ENCODE results near the gene KRTAP19-5.
"Not testable (repeated sequence)": the region's sequence is repeated elsewhere in the genome, so short reads cannot be mapped to it uniquely, and the experiment has no call there.

KRTAP19-5 gene

GRCh38 chr21:30502041-30502440 is at the start of gene KRTAP19-5:
Gene KRTAP19-5 (minus strand): TSS chr21:30502141. CDS start chr21:30502090, 51 bp downstream.
- Mint-ChIP-seq H3K4me1 (ENCODE audit: low read depth) (no peaks in the 10 kb centered on the region), H3K9me3 (ENCODE audit: low read depth) (no peaks in the 10 kb centered on the region), H3K27me3 (no peaks in the 10 kb centered on the region), H3K27ac (no peak within 1 kb of the TSS), H3K4me3 (no peak within 1 kb of the TSS), H3K36me3 (no peaks in the 10 kb centered on the region)

GRCh38 chr21:30541764-30542163 is 39.8 kb upstream of the KRTAP19-5 start, which contains the start of gene KRTAP19-6:
Gene KRTAP19-6 (minus strand): TSS chr21:30541864. CDS start chr21:30541833, 31 bp downstream.
- H3K9me3 Mint-ChIP-seq (ENCODE audit: low read depth): peaks cover 4% of the 10 kb centered on the region
- H3K4me1 Mint-ChIP-seq (ENCODE audit: low read depth): no peaks in the 10 kb centered on the region
- no peaks in the 10 kb centered on the region for H3K27me3 Mint-ChIP-seq
- no peaks in the 10 kb centered on the region for H3K36me3 Mint-ChIP-seq
- H3K4me3 Mint-ChIP-seq: no peak within 1 kb of the TSS
- no peak within 1 kb of the TSS for H3K27ac Mint-ChIP-seq

- Mint-ChIP-seq H3K27ac (no peak overlapping the region), H3K4me1 (ENCODE audit: low read depth) (no peaks in the 10 kb centered on the region), H3K4me3 (no peak overlapping the region), H3K36me3 (no peaks in the 10 kb centered on the region), H3K27me3 (peaks cover 1% of the 10 kb centered on the region), H3K9me3 (ENCODE audit: low read depth) (peaks cover 5% of the 10 kb centered on the region)
These were observed 16.9 kb upstream of the KRTAP19-5 start for GRCh38 chr21:30518876-30519275.

DNA sequence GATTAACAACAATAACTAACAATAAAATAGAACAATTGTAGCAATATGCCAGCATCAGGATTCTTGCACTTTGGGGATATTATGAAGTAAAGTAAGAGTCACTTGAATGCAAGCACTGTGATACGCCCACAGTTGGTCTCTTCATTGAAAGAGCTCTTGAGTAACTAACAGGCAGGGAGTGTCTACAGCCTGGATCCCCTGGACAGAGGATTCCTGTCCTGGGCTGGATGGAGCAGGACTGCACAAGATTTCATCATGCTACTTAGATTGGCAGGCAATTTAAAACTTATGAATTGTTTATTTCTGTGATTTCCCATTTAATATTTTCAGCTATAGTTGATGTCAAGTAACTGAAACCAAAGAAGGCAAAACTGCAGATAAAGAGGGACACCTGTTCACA is 13.7 kb upstream of the KRTAP19-5 start:
- H3K27ac Mint-ChIP-seq: no peak overlapping the region
- peaks cover 5% of the 10 kb centered on the region for H3K9me3 Mint-ChIP-seq (ENCODE audit: low read depth)
- H3K36me3 Mint-ChIP-seq: no peaks in the 10 kb centered on the region
- no peak overlapping the region for H3K4me3 Mint-ChIP-seq
- no peaks in the 10 kb centered on the region for H3K4me1 Mint-ChIP-seq (ENCODE audit: low read depth)
- peaks cover 1% of the 10 kb centered on the region for H3K27me3 Mint-ChIP-seq

GRCh38 chr21:30505621-30506205 is 3.8 kb upstream of the KRTAP19-5 start:
- H3K27me3 Mint-ChIP-seq; H3K27ac Mint-ChIP-seq; H3K4me3 Mint-ChIP-seq; H3K4me1 Mint-ChIP-seq (ENCODE audit: low read depth); H3K36me3 Mint-ChIP-seq; H3K9me3 Mint-ChIP-seq (ENCODE audit: low read depth): not testable (repeated sequence)

DNA sequence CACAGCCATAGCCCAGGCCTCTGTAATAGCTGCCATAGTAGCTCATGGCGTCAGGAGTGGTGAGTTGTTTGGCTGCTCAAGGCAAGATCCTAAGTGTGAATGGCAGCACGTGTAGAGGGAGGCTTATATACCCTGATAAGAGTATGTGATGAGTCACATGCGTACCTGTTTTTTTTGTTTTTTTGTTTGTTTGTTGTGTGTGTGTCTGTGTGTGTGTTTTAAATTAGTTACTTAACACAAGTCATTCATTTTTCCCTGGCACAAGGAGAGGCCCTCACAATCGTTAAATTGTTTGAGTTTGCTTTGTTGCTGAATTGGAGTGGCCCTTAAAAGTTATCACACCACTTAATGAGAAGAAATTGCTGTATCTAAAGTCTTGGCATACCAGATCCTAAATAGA is 4.9 kb downstream of the KRTAP19-5 start, which contains the start of gene KRTAP19-4:
Gene KRTAP19-4, minus strand, starts transcription at position 101 of the 400 bp plus-strand sequence. Its CDS starts 55 bp downstream, at position 46.
- Mint-ChIP-seq H3K9me3 (ENCODE audit: low read depth) (no peaks in the 10 kb centered on the region), H3K27ac (no peak within 1 kb of the TSS), H3K4me1 (ENCODE audit: low read depth) (no peaks in the 10 kb centered on the region), H3K36me3 (no peaks in the 10 kb centered on the region), H3K4me3 (no peak within 1 kb of the TSS), H3K27me3 (no peaks in the 10 kb centered on the region)

- H3K4me1 Mint-ChIP-seq (ENCODE audit: low read depth): no peaks in the 10 kb centered on the region
- H3K36me3 Mint-ChIP-seq: no peaks in the 10 kb centered on the region
- no peak within 1 kb of the TSS for H3K27ac Mint-ChIP-seq
- H3K27me3 Mint-ChIP-seq: no peaks in the 10 kb centered on the region
- H3K4me3 Mint-ChIP-seq: no peak within 1 kb of the TSS
- peaks cover 6% of the 10 kb centered on the region for H3K9me3 Mint-ChIP-seq (ENCODE audit: low read depth)
These were observed 9.9 kb downstream of the KRTAP19-5 start, which contains the start of gene KRTAP19-3 for GRCh38 chr21:30491963-30492428. Gene KRTAP19-3 (minus strand): TSS chr21:30492013. CDS start chr21:30491957, 56 bp downstream.

DNA sequence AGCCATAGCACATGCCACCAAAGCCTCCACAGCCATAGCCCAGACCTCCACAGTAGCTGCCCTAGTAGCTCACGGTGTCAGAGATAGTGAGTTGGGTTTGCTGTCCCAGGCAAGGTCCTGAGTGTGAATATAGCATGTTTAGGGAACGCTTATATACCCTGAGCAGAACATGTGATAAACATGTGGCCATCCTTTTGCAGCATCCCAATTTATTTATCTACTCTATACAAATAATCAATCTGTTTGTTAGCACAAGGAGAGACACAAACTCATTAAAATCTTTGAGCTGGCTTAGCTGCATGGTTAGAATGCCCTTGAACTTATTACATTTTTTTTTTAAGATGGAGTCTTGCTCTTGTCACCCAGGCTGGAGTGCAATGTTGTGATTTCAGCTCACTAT is 14.6 kb downstream of the KRTAP19-5 start, which contains the start of gene KRTAP19-2:
Gene KRTAP19-2, minus strand, starts transcription at position 101 of the 400 bp plus-strand sequence. Its CDS starts 88 bp downstream, at position 13.
- H3K9me3 Mint-ChIP-seq (ENCODE audit: low read depth): peaks cover 13% of the 10 kb centered on the region

DNA sequence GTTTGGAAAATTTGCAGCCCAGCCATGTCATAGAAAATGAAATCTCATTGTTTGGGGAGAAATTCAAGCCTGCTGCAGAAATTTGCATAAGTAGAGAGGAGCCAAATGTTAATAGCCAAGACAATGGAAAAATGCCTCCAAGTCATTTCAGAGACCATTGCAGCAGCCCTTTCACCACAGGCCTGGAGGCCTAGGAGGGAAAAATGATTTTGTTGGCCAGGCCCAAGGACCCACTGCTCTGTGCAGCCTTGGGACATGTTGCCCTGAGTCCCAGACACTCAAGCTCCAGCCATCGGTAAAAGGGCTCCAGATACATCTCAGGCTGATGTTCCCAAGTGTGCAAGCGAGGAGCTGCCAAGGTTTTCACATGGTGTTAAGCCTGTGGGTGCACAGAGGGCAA is 15.8 kb downstream of the KRTAP19-5 start:
- no peaks in the 10 kb centered on the region for H3K4me1 Mint-ChIP-seq (ENCODE audit: low read depth)
- peaks cover 13% of the 10 kb centered on the region for H3K9me3 Mint-ChIP-seq (ENCODE audit: low read depth)
- no peaks in the 10 kb centered on the region for H3K27me3 Mint-ChIP-seq
- no peaks in the 10 kb centered on the region for H3K36me3 Mint-ChIP-seq
- no peak overlapping the region for H3K4me3 Mint-ChIP-seq
- no peak overlapping the region for H3K27ac Mint-ChIP-seq

More for the DNA sequence above, 14.6 kb downstream of the KRTAP19-5 start, which contains the start of gene KRTAP19-2:
- Mint-ChIP-seq H3K27ac (no peak within 1 kb of the TSS), H3K4me3 (no peak within 1 kb of the TSS), H3K36me3 (no peaks in the 10 kb centered on the region), H3K4me1 (ENCODE audit: low read depth) (no peaks in the 10 kb centered on the region), H3K27me3 (no peaks in the 10 kb centered on the region)

GRCh38 chr21:30482130-30482529 is 19.8 kb downstream of the KRTAP19-5 start:
- H3K4me3 Mint-ChIP-seq: no peak overlapping the region
- no peak overlapping the region for H3K27ac Mint-ChIP-seq
- no peaks in the 10 kb centered on the region for H3K36me3 Mint-ChIP-seq
- peaks cover 2% of the 10 kb centered on the region for H3K27me3 Mint-ChIP-seq
- no peaks in the 10 kb centered on the region for H3K4me1 Mint-ChIP-seq (ENCODE audit: low read depth)
- H3K9me3 Mint-ChIP-seq (ENCODE audit: low read depth): peaks cover 7% of the 10 kb centered on the region

DNA sequence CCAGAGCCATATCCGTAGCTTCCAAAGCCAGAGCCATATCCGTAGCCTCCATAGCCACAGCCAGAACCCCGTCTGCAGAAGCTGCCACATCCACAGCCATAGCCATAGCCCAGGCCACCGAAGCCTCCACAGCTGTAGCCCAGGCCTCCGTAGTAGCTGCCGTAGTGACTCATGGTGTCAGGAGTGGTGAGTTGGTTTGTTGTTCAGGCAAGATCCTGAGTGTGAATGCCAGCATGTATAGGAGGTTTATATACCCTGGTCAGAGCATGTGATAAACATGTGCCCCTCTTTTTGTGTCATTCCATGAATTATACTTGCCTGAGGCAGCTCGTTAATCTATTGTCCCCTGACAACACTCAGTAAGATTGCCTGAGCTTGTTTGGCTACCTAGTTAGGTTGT is 21.8 kb downstream of the KRTAP19-5 start, which contains the start of gene KRTAP19-1:
Gene KRTAP19-1, minus strand, starts transcription at position 223 of the 400 bp plus-strand sequence. Its CDS starts 50 bp downstream, at position 173.
- Mint-ChIP-seq H3K27ac (no peak within 1 kb of the TSS), H3K4me1 (ENCODE audit: low read depth) (no peaks in the 10 kb centered on the region), H3K36me3 (no peaks in the 10 kb centered on the region), H3K27me3 (peaks cover 2% of the 10 kb centered on the region), H3K9me3 (ENCODE audit: low read depth) (no peaks in the 10 kb centered on the region), H3K4me3 (no peak within 1 kb of the TSS)

- Mint-ChIP-seq H3K27me3 (peaks cover 2% of the 10 kb centered on the region), H3K36me3 (no peaks in the 10 kb centered on the region), H3K4me3 (no peak overlapping the region), H3K27ac (no peak overlapping the region), H3K4me1 (ENCODE audit: low read depth) (no peaks in the 10 kb centered on the region), H3K9me3 (ENCODE audit: low read depth) (no peaks in the 10 kb centered on the region)
These were observed 22.7 kb downstream of the KRTAP19-5 start for GRCh38 chr21:30479259-30479658.

DNA sequence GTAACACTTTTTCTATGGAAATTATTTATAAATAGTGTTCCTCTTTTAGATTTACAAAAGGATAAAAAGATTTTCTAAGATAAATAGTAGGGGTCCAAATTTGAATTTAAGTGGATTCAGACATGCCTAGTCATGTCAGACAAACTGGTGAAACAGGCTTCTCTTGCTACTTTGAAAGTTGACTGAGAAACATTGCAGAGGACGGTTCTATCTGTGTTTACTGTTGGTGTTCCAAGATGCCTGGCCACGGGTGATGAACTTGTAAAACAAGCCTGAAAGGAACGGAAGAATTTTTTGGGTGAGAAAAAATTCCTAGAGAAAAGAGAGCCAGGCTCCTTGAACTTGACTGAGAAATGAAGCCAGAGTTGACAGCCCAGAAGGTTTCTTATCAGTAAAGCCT is 23.9 kb downstream of the KRTAP19-5 start:
- Mint-ChIP-seq H3K4me1 (ENCODE audit: low read depth) (no peaks in the 10 kb centered on the region), H3K9me3 (ENCODE audit: low read depth) (no peaks in the 10 kb centered on the region), H3K27me3 (peaks cover 2% of the 10 kb centered on the region), H3K4me3 (no peak overlapping the region), H3K27ac (no peak overlapping the region), H3K36me3 (no peaks in the 10 kb centered on the region)

GRCh38 chr21:30468900-30469714 is 32.8 kb downstream of the KRTAP19-5 start:
- H3K9me3 Mint-ChIP-seq (ENCODE audit: low read depth): no peaks in the 10 kb centered on the region
- peaks cover 6% of the 10 kb centered on the region for H3K27me3 Mint-ChIP-seq
- H3K36me3 Mint-ChIP-seq: no peaks in the 10 kb centered on the region
- H3K4me3 Mint-ChIP-seq: no peak overlapping the region
- H3K4me1 Mint-ChIP-seq (ENCODE audit: low read depth): no peaks in the 10 kb centered on the region
- no peak overlapping the region for H3K27ac Mint-ChIP-seq

GRCh38 chr21:30463713-30464112 is 38.2 kb downstream of the KRTAP19-5 start:
- H3K4me3 Mint-ChIP-seq: no peak overlapping the region
- no peaks in the 10 kb centered on the region for H3K4me1 Mint-ChIP-seq (ENCODE audit: low read depth)

More at GRCh38 chr21:30463713-30464112, 38.2 kb downstream of the KRTAP19-5 start:
- H3K27ac Mint-ChIP-seq: no peak overlapping the region
- peaks cover 3% of the 10 kb centered on the region for H3K9me3 Mint-ChIP-seq (ENCODE audit: low read depth)
- H3K27me3 Mint-ChIP-seq: peaks cover 6% of the 10 kb centered on the region
- H3K36me3 Mint-ChIP-seq: no peaks in the 10 kb centered on the region
